Measurements from ENCODE around the gene A3GALT2.

Gene A3GALT2

DNA sequence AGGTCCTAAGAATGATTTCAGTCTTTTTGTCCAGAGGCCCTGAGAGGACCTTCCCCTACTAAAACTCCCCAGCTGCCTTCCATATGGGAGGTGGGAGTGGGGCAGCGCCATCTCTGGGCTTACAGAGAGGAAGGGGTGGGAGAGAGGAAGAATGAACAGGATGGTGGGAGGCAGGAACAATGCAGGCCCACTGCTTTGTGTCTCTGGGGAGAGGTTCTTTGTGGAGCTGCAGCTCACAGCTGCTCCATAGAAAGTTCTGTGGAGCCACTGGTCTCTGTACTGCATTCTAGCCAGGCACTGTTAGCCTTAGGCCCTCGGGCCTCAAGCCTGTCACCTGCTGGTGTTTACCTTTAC is 43.6 kb upstream of the A3GALT2 start:
- DNase-seq: no peak
- no peak overlapping the region for H3K23ac ChIP-seq (ENCODE audit: low read length in 2 of 2)
- peak overlapping the region in 1 of 2 experiments; percentile 13 for H3K14ac ChIP-seq (ENCODE audit: low read length in 2 of 2)
- H3K4ac ChIP-seq (ENCODE audit: low read depth in 1 of 2, low read length in 2 of 2): peak overlapping the region; percentile 33 to 42
- H3K4me2 ChIP-seq (ENCODE audit: low read length, poor library complexity, severe bottlenecking): no peak overlapping the region
- no peak overlapping the region for H3K4me3 ChIP-seq (ENCODE audit: insufficient read depth in 1 of 2, low read depth in 1 of 2, low read length in 2 of 2)
- no peak overlapping the region for H2AFZ ChIP-seq (ENCODE audit: low read depth, low read length)
- H3K9ac ChIP-seq (ENCODE audit: low read length): peak overlapping the region; percentile 42
- no peaks in the 10 kb centered on the region for H3K9me3 ChIP-seq (ENCODE audit: control insufficient read depth, low read length)
- peak overlapping the region; percentile 85 for H4K91ac ChIP-seq (ENCODE audit: low read length)
- 51% methylated on average over 2 of the region's 2 CpGs for WGBS
- H2AK5ac ChIP-seq (ENCODE audit: low read length, severe bottlenecking): peak overlapping the region; percentile 83
- H3K4me1 ChIP-seq (ENCODE audit: control insufficient read depth, insufficient read depth, low read depth, low read length): peaks cover 45% of the 10 kb centered on the region
- no peak overlapping the region for H2BK120ac ChIP-seq (ENCODE audit: low read depth, low read length)
- H2BK15ac ChIP-seq (ENCODE audit: low read depth, poor library complexity, severe bottlenecking): peak overlapping the region; percentile 61
- peak overlapping the region; percentile 15 for H2BK5ac ChIP-seq (ENCODE audit: low read depth, low read length, poor library complexity, severe bottlenecking)
- peak overlapping the region; percentile 64 for H4K8ac ChIP-seq (ENCODE audit: low read length)
- peak overlapping the region; percentile 2 to 23 for H2BK12ac ChIP-seq (ENCODE audit: low read length in 2 of 2)
- H3K27me3 ChIP-seq (ENCODE audit: control insufficient read depth in 1 of 2, insufficient read depth in 1 of 2, low read length in 2 of 2): no peaks in the 10 kb centered on the region
- peaks cover 23% of the 10 kb centered on the region for H3K79me1 ChIP-seq (replicated peaks; ENCODE audit: low read length, poor library complexity, severe bottlenecking)
- H3K27ac ChIP-seq (ENCODE audit: low read length, poor library complexity, severe bottlenecking): peak overlapping the region; percentile 70
- peaks cover 35 to 92% of the 10 kb centered on the region in 2 experiments for H3K36me3 ChIP-seq (ENCODE audit: control insufficient read depth in 1 of 2, insufficient read depth in 2 of 2, low read depth in 1 of 2, low read length in 2 of 2)
- H3K18ac ChIP-seq (ENCODE audit: low read depth in 1 of 2, low read length in 2 of 2): peak overlapping the region; percentile 46 to 52

DNA sequence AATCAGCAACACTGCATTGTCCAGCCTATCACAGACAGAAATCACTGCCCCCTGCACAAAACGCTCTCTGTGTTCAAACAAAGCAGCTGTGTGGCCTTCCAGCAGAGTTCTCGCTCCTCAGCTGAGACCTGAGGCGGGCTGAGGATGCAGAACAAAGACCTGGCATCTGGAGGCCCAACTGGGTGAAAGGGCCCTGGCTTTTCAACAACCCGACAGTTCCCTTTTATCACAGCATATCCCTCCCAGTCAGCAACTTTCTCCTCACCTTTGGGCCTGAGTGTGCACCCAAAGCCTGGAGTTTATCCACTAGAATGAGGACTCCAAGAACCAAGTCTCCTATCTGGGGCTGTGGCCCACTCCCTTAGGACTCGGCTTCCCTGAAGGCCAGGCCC is 42.6 kb upstream of the A3GALT2 start:
- H3K4me3 ChIP-seq (ENCODE audit: insufficient read depth in 1 of 2, low read depth in 1 of 2, low read length in 2 of 2): no peak overlapping the region
- peak overlapping the region; percentile 16 to 40 for H3K18ac ChIP-seq (ENCODE audit: low read depth in 1 of 2, low read length in 2 of 2)

DNA sequence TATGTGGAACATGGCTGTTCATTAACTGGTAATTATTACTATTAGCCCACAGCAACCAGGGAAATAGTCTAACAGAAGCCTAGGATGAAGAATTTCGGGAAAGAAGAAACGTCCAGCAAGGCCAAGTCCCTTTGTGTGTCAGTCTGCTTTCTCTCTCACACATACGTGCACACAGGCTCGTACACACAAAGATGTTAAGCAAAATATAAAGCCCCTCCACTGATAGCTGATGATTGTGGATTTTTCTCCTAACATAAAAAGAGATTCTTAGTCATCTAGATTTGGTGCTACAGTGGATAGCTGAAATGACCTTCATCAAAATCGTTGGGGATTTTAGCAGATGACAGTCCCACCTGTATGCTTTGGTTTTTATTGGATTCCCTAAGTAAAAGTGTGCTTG is 42.1 kb upstream of the A3GALT2 start:
- H3K14ac ChIP-seq (ENCODE audit: low read length in 2 of 2): no peak overlapping the region
- H3K36me3 ChIP-seq (ENCODE audit: control insufficient read depth in 1 of 2, insufficient read depth in 2 of 2, low read depth in 1 of 2, low read length in 2 of 2): peaks cover 22 to 93% of the 10 kb centered on the region in 2 experiments
- peaks cover 42% of the 10 kb centered on the region for H3K4me1 ChIP-seq (ENCODE audit: control insufficient read depth, insufficient read depth, low read depth, low read length)
- no peak overlapping the region for H4K8ac ChIP-seq (ENCODE audit: low read length)
- no peak overlapping the region for H4K91ac ChIP-seq (ENCODE audit: low read length)
- no peak overlapping the region for H2BK15ac ChIP-seq (ENCODE audit: low read depth, poor library complexity, severe bottlenecking)
- no peak overlapping the region for H3K4me3 ChIP-seq (ENCODE audit: insufficient read depth in 1 of 2, low read depth in 1 of 2, low read length in 2 of 2)
- H3K4ac ChIP-seq (ENCODE audit: low read depth in 1 of 2, low read length in 2 of 2): peak overlapping the region in 1 of 2 experiments; percentile 29
- peak overlapping the region; percentile 55 for H3K27ac ChIP-seq (ENCODE audit: low read length, poor library complexity, severe bottlenecking)
- no peak overlapping the region for H2BK120ac ChIP-seq (ENCODE audit: low read depth, low read length)
- H2BK12ac ChIP-seq (ENCODE audit: low read length in 2 of 2): no peak overlapping the region
- no peak overlapping the region for H3K23ac ChIP-seq (ENCODE audit: low read length in 2 of 2)
- peaks cover 24% of the 10 kb centered on the region for H3K79me1 ChIP-seq (replicated peaks; ENCODE audit: low read length, poor library complexity, severe bottlenecking)
- H3K27me3 ChIP-seq (ENCODE audit: control insufficient read depth in 1 of 2, insufficient read depth in 1 of 2, low read length in 2 of 2): no peaks in the 10 kb centered on the region
- no peak for DNase-seq
- no peaks in the 10 kb centered on the region for H3K9me3 ChIP-seq (ENCODE audit: control insufficient read depth, low read length)
- WGBS: 71% methylated on average over 3 of the region's 5 CpGs
- no peak overlapping the region for H2BK5ac ChIP-seq (ENCODE audit: low read depth, low read length, poor library complexity, severe bottlenecking)
- H2AK5ac ChIP-seq (ENCODE audit: low read length, severe bottlenecking): peak overlapping the region; percentile 53
- no peak overlapping the region for H3K4me2 ChIP-seq (ENCODE audit: low read length, poor library complexity, severe bottlenecking)
- peak overlapping the region in 1 of 2 experiments; percentile 16 for H3K18ac ChIP-seq (ENCODE audit: low read depth in 1 of 2, low read length in 2 of 2)
- H2AFZ ChIP-seq (ENCODE audit: low read depth, low read length): no peak overlapping the region
- no peak overlapping the region for H3K9ac ChIP-seq (ENCODE audit: low read length)

More for the DNA sequence above, 42.6 kb upstream of the A3GALT2 start:
- Histone ChIP-seq H4K91ac (ENCODE audit: low read length) (no peak overlapping the region), H2BK12ac (ENCODE audit: low read length in 2 of 2) (peak overlapping the region; percentile 38 to 70), H3K23ac (ENCODE audit: low read length in 2 of 2) (no peak overlapping the region), H3K9me3 (ENCODE audit: control insufficient read depth, low read length) (no peaks in the 10 kb centered on the region), H3K4ac (ENCODE audit: low read depth in 1 of 2, low read length in 2 of 2) (peak overlapping the region; percentile 29 to 70), H2BK120ac (ENCODE audit: low read depth, low read length) (peak overlapping the region; percentile 82), H4K8ac (ENCODE audit: low read length) (peak overlapping the region; percentile 73), H3K14ac (ENCODE audit: low read length in 2 of 2) (peak overlapping the region in 1 of 2 experiments; percentile 6), H3K27me3 (ENCODE audit: control insufficient read depth in 1 of 2, insufficient read depth in 1 of 2, low read length in 2 of 2) (no peaks in the 10 kb centered on the region), H3K27ac (ENCODE audit: low read length, poor library complexity, severe bottlenecking) (peak overlapping the region; percentile 55), H3K9ac (ENCODE audit: low read length) (no peak overlapping the region), H2AFZ (ENCODE audit: low read depth, low read length) (no peak overlapping the region), H2BK15ac (ENCODE audit: low read depth, poor library complexity, severe bottlenecking) (peak overlapping the region; percentile 92), H3K36me3 (ENCODE audit: control insufficient read depth in 1 of 2, insufficient read depth in 2 of 2, low read depth in 1 of 2, low read length in 2 of 2) (peaks cover 27 to 92% of the 10 kb centered on the region in 2 experiments), H3K4me2 (ENCODE audit: low read length, poor library complexity, severe bottlenecking) (peak overlapping the region; percentile 2), H3K4me1 (ENCODE audit: control insufficient read depth, insufficient read depth, low read depth, low read length) (peaks cover 45% of the 10 kb centered on the region), H2AK5ac (ENCODE audit: low read length, severe bottlenecking) (peak overlapping the region; percentile 53), H3K79me1 (replicated peaks; ENCODE audit: low read length, poor library complexity, severe bottlenecking) (peaks cover 26% of the 10 kb centered on the region), H2BK5ac (ENCODE audit: low read depth, low read length, poor library complexity, severe bottlenecking) (peak overlapping the region; percentile 39)
- 68% methylated on average over 5 of the region's 5 CpGs for WGBS
- DNase-seq: no peak

DNA sequence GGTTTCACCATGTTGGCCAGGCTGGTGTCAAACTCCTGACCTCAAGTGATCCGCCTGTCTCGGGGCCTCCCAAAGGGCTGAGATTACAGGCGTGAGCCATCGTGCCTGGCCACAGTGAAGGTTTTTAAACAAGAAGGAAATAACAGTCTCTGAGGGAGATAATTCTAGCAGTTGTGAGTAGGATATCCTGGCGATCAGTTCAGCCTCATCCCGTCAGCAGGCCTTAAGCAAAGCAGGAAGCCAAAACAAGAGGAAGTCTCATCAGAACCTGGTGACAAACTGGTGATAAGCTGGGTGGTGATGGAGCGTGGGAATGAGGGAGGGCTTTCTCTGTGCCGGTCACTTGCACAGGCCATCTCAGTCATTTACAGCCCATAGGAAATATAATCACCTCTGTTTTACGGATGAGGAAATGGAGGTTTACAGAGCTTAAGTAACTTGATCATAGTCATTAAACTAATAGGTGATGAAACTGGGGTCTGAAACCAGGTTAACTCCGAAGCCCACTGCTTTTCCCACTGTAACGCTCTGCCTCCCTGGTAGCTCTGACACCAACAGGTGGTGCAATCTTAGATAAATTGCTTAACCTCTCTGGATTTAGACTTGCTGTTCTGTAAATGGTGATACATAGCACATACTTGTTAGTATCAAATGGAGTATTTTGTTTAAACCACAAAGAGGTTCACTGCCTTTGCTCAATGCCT is 40.8 kb upstream of the A3GALT2 start:
- no peak overlapping the region for H2BK15ac ChIP-seq (ENCODE audit: low read depth, poor library complexity, severe bottlenecking)
- H3K27me3 ChIP-seq (ENCODE audit: control insufficient read depth in 1 of 2, insufficient read depth in 1 of 2, low read length in 2 of 2): no peaks in the 10 kb centered on the region
- H3K27ac ChIP-seq (ENCODE audit: low read length, poor library complexity, severe bottlenecking): no peak overlapping the region
- H2BK12ac ChIP-seq (ENCODE audit: low read length in 2 of 2): peak overlapping the region in 1 of 2 experiments; percentile 10
- H3K36me3 ChIP-seq (ENCODE audit: control insufficient read depth in 1 of 2, insufficient read depth in 2 of 2, low read depth in 1 of 2, low read length in 2 of 2): peaks cover 23 to 96% of the 10 kb centered on the region in 2 experiments
- H2AK5ac ChIP-seq (ENCODE audit: low read length, severe bottlenecking): peak overlapping the region; percentile 12
- peak overlapping the region in 1 of 2 experiments; percentile 28 for H3K18ac ChIP-seq (ENCODE audit: low read depth in 1 of 2, low read length in 2 of 2)
- H4K8ac ChIP-seq (ENCODE audit: low read length): no peak overlapping the region
- no peak overlapping the region for H3K14ac ChIP-seq (ENCODE audit: low read length in 2 of 2)
- no peak overlapping the region for H2BK120ac ChIP-seq (ENCODE audit: low read depth, low read length)
- H3K23ac ChIP-seq (ENCODE audit: low read length in 2 of 2): no peak overlapping the region
- peaks cover 32% of the 10 kb centered on the region for H3K4me1 ChIP-seq (ENCODE audit: control insufficient read depth, insufficient read depth, low read depth, low read length)
- H3K4ac ChIP-seq (ENCODE audit: low read depth in 1 of 2, low read length in 2 of 2): no peak overlapping the region
- H3K4me2 ChIP-seq (ENCODE audit: low read length, poor library complexity, severe bottlenecking): no peak overlapping the region
- no peak overlapping the region for H2AFZ ChIP-seq (ENCODE audit: low read depth, low read length)
- no peaks in the 10 kb centered on the region for H3K9me3 ChIP-seq (ENCODE audit: control insufficient read depth, low read length)
- no peak overlapping the region for H2BK5ac ChIP-seq (ENCODE audit: low read depth, low read length, poor library complexity, severe bottlenecking)
- WGBS: 31% methylated on average over 7 of the region's 11 CpGs
- no peak overlapping the region for H3K4me3 ChIP-seq (ENCODE audit: insufficient read depth in 1 of 2, low read depth in 1 of 2, low read length in 2 of 2)
- peaks cover 24% of the 10 kb centered on the region for H3K79me1 ChIP-seq (replicated peaks; ENCODE audit: low read length, poor library complexity, severe bottlenecking)
- H4K91ac ChIP-seq (ENCODE audit: low read length): no peak overlapping the region
- H3K9ac ChIP-seq (ENCODE audit: low read length): peak overlapping the region; percentile 32
- DNase-seq: peak; percentile 68

Data from mesenchymal stem cell (in vitro differentiated cells and primary cell).